ENCODE data around the gene ELP4.
"Not testable (repeated sequence)": the region's sequence is repeated elsewhere in the genome, so short reads cannot be mapped to it uniquely, and the experiment has no call there.

DNA sequence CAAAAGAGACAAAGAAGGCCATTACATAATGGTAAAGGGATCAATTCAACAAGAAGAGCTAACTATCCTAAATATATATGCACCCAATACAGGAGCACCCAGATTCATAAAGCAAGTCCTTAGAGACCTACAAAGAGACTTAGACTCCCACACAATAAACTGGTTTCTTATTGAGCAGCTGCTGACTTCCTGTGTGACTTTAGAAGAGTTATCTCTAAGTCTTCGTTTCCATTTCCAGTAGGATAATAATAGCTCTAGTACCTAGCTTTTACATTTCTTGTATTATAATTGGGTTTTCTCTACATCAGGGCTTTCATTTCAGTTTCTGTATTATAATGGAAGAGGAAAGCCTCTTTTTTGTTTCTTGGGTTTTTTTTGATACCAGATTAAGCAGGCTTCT is 187.5 kb downstream of the ELP4 start:
- TF ChIP-seq, protein P1, sequence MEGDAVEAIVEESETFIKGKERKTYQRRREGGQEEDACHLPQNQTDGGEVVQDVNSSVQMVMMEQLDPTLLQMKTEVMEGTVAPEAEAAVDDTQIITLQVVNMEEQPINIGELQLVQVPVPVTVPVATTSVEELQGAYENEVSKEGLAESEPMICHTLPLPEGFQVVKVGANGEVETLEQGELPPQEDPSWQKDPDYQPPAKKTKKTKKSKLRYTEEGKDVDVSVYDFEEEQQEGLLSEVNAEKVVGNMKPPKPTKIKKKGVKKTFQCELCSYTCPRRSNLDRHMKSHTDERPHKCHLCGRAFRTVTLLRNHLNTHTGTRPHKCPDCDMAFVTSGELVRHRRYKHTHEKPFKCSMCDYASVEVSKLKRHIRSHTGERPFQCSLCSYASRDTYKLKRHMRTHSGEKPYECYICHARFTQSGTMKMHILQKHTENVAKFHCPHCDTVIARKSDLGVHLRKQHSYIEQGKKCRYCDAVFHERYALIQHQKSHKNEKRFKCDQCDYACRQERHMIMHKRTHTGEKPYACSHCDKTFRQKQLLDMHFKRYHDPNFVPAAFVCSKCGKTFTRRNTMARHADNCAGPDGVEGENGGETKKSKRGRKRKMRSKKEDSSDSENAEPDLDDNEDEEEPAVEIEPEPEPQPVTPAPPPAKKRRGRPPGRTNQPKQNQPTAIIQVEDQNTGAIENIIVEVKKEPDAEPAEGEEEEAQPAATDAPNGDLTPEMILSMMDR (IDR thresholded peaks at IDR 0.05): not testable (repeated sequence)
- TF ChIP-seq EZH2, EZH2phosphoT487 (IDR thresholded peaks at IDR 0.05): not testable (repeated sequence)

All from neural progenitor cell (in vitro differentiated cells).